Pulmonary artery endothelial cell (primary cell): ENCODE results near the gene SLC43A1. TPM values are rescaled to one million over a fixed set of nuclear protein-coding genes. Genes with fewer than 3 reads are reported as not detected.

ENCODE experiments used
- DNase-seq: peaks from one replicate; pipeline ENCODE4 v3.0.0-alpha.2; 2011; ENCODE audit warnings: low read depth, low spot score
- total RNA-seq: library from RNA; depleted of rRNA; stranded (reverse); fragments of >200 nt; gene quantifications from 2 replicates; pipeline ENCODE4 v1.2.3, GENCODE V29; 2014

Gene SLC43A1
- total RNA-seq, 1 donor from 2014 or later: 15.6 TPM

GRCh38 chr11:57434640-57435546 is 80.6 kb downstream of the SLC43A1 start:
- DNase-seq: no peak

Other genes with a start within 250 kb of the SLC43A1 start
- 66.1 and 107 TPM in 2 replicates for gene TNKS1BP1, start 190.8 kb downstream of the SLC43A1 start, total RNA-seq
- gene SSRP1, start 179.8 kb downstream of the SLC43A1 start, total RNA-seq: 102 and 115 TPM in 2 replicates
- not detected in 2 replicates for gene P2RX3, start 177.3 kb downstream of the SLC43A1 start, total RNA-seq
- gene PRG3, start 134.6 kb downstream of the SLC43A1 start, total RNA-seq: not detected in 2 replicates
- 0.40 TPM in 1 of 2 replicates, not detected in the other for gene PRG2, start 125.1 kb downstream of the SLC43A1 start, total RNA-seq
- 48.0 and 74.0 TPM in 2 replicates for gene SLC43A3, start 88.6 kb downstream of the SLC43A1 start, total RNA-seq
- 0.07 TPM in 2 replicates for gene RTN4RL2, start 55.2 kb downstream of the SLC43A1 start, total RNA-seq
- 52.2 and 74.4 TPM in 2 replicates for gene TIMM10, start 15.1 kb upstream of the SLC43A1 start, total RNA-seq
- not detected in 2 replicates for gene SMTNL1, start 21.9 kb upstream of the SLC43A1 start, total RNA-seq
- gene UBE2L6, start 52.0 kb upstream of the SLC43A1 start, total RNA-seq: 34.5 and 47.3 TPM in 2 replicates
- gene SERPING1, start 82.0 kb upstream of the SLC43A1 start, total RNA-seq: 0.11 TPM in 1 of 2 replicates, not detected in the other
- gene YPEL4, start 134.2 kb upstream of the SLC43A1 start, total RNA-seq: 0.14 and 0.20 TPM in 2 replicates
- gene CLP1, start 142.1 kb upstream of the SLC43A1 start, total RNA-seq: 22.9 and 26.0 TPM in 2 replicates
- gene ZDHHC5, start 152.4 kb upstream of the SLC43A1 start, total RNA-seq: 39.4 and 43.8 TPM in 2 replicates
- 16.7 and 18.5 TPM in 2 replicates for gene MED19, start 196.5 kb upstream of the SLC43A1 start, total RNA-seq
- gene TMX2, start 196.9 kb upstream of the SLC43A1 start, total RNA-seq: 53.2 and 85.0 TPM in 2 replicates
- gene SELENOH, start 225.8 kb upstream of the SLC43A1 start, total RNA-seq: 60.6 and 86.0 TPM in 2 replicates
- not detected in 2 replicates for gene BTBD18, start 236.1 kb upstream of the SLC43A1 start, total RNA-seq
- 174 and 247 TPM in 2 replicates for gene CTNND1, start 246.1 kb upstream of the SLC43A1 start, total RNA-seq